ENCODE results near the gene RRAS. TPM values are rescaled to one million over a fixed set of nuclear protein-coding genes. Genes with fewer than 3 reads are reported as not detected.
A peak's percentile ranks its signal among the peaks of the same experiment; 100 is the strongest.

RRAS gene
- total RNA-seq, result 10 to 100 TPM; 11.3 to 13.5 TPM

- Mint-ChIP-seq H3K9me3 (no peaks in the 10 kb centered on the region), H3K27me3 (ENCODE audit: low read depth) (peaks cover 6% of the 10 kb centered on the region), H3K36me3 (ENCODE audit: insufficient read depth in 2 of 2) (peaks cover 1 to 2% of the 10 kb centered on the region in 2 donors), H3K4me1 (ENCODE audit: low read depth) (peaks cover 64% of the 10 kb centered on the region), H3K4me3 (peak within 1 kb of the TSS; percentile 99 to 100), H3K27ac (peak within 1 kb of the TSS; percentile 82)
- peak; percentile 67 to 70 for ATAC-seq (replicated peaks in 1 of 2)
- peak; percentile 100 for DNase-seq
Observed at GRCh38 chr19:49640113-49640898, at the start of gene RRAS. RRAS (minus strand) TSS chr19:49640143; CDS start chr19:49640098, 45 bp downstream.

DNA sequence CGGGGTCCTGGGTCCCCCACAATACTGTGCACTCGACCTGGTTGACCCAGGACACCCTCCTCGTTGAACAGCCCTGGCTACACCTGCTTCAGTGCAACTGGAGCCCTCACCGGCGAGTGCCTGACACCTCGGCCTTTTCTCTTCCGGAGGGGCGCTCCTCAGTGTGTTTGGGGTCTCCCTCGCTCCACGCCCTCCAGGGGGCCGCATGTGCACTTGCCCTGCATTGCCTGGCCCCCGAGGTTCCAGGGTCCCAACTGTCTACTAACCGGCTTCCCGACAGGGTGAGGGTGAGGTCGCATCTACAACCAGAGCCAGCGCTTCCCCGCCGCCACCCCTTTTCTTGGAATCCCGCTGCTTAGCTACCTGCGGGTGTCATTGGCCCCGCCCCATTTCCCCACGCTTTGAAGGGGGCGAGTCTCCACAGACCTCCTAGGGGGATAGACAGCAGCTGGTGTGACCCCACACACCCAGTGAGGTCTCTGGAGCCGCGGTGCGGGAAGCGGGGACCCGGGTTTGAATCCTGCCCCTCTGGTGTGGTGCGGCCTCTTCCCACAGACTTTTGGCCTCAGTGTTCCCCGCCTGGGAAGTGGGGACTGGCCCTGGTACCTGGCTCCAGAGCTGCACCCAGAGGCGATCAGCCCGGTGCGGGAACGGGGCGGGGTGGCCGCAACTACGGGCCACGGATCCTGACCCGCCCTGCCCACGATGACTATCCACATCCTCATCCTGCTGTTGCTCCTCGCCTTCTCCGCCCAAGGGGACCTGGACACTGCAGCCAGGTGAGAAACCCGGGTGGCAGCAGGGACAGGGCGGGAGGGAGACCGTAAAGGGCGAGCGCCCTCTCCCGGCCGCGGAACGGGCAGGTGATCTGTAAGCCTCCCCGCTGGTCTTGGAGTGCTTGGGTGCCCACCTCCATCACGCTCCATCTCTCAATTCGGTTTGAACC, 49.5 kb upstream of the RRAS start, which contains the start of gene ADM5:
Gene ADM5 (plus strand): TSS at position 462 of the 946 bp plus-strand sequence. CDS start 244 bp downstream, at position 706.
- peaks cover 5 to 13% of the 10 kb centered on the region in 2 donors for H3K36me3 Mint-ChIP-seq (ENCODE audit: insufficient read depth in 2 of 2)
- H3K9me3 Mint-ChIP-seq, result no peaks in the 10 kb centered on the region
- ATAC-seq (replicated peaks in 1 of 2), result peak; percentile 32 to 35
- DNase-seq, result peak; percentile 42 to 54
- peaks cover 13% of the 10 kb centered on the region for H3K27me3 Mint-ChIP-seq (ENCODE audit: low read depth)
- H3K4me1 Mint-ChIP-seq (ENCODE audit: low read depth), result peaks cover 28% of the 10 kb centered on the region
- H3K4me3 Mint-ChIP-seq, result peak within 1 kb of the TSS; percentile 84 to 93
- H3K27ac Mint-ChIP-seq, result no peak within 1 kb of the TSS

- Mint-ChIP-seq H3K36me3 (ENCODE audit: insufficient read depth in 2 of 2) (peaks cover 11 to 19% of the 10 kb centered on the region in 2 donors), H3K27me3 (ENCODE audit: low read depth) (peaks cover 13% of the 10 kb centered on the region), H3K9me3 (no peaks in the 10 kb centered on the region), H3K4me1 (ENCODE audit: low read depth) (peaks cover 28% of the 10 kb centered on the region), H3K27ac (no peak overlapping the region), H3K4me3 (no peak overlapping the region)
- no peak for DNase-seq
- no peak for ATAC-seq (replicated peaks in 1 of 2)
Observed at GRCh38 chr19:49688531-49689132, 48.7 kb upstream of the RRAS start.

- Mint-ChIP-seq H3K9me3 (no peaks in the 10 kb centered on the region), H3K4me1 (ENCODE audit: low read depth) (peaks cover 28% of the 10 kb centered on the region), H3K4me3 (no peak overlapping the region), H3K27me3 (ENCODE audit: low read depth) (peaks cover 13% of the 10 kb centered on the region), H3K27ac (no peak overlapping the region), H3K36me3 (ENCODE audit: insufficient read depth in 2 of 2) (peaks cover 11 to 22% of the 10 kb centered on the region in 2 donors)
- ATAC-seq (replicated peaks in 1 of 2) (no peak), DNase-seq (no peak)
Observed at GRCh38 chr19:49687566-49688316, 47.8 kb upstream of the RRAS start.

DNA sequence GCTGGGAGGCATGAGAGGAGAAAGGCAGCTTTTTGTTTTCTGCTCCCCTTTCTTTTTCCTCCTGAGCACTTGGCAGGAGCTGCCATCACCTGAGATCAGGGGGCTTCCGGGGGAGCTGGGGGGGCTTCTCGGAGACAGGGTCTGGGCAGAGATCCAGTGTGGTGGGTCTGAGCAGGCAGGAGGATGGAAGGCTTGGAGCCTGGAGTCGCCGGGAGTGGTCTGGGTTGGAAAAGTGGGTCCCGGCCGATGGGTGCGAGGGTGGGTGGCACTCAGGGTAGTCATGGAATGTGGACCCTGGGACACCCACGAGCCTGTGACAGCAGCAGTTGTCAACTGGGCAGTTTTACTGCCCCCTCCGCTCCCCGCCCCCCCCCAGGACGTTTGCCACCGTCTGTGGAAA, 47.2 kb upstream of the RRAS start:
- Mint-ChIP-seq H3K9me3 (no peaks in the 10 kb centered on the region), H3K27ac (no peak overlapping the region), H3K36me3 (ENCODE audit: insufficient read depth in 2 of 2) (peaks cover 14 to 26% of the 10 kb centered on the region in 2 donors), H3K27me3 (ENCODE audit: low read depth) (peaks cover 13% of the 10 kb centered on the region), H3K4me1 (ENCODE audit: low read depth) (peaks cover 30% of the 10 kb centered on the region), H3K4me3 (no peak overlapping the region)
- DNase-seq (no peak), ATAC-seq (replicated peaks in 1 of 2) (no peak)

DNA sequence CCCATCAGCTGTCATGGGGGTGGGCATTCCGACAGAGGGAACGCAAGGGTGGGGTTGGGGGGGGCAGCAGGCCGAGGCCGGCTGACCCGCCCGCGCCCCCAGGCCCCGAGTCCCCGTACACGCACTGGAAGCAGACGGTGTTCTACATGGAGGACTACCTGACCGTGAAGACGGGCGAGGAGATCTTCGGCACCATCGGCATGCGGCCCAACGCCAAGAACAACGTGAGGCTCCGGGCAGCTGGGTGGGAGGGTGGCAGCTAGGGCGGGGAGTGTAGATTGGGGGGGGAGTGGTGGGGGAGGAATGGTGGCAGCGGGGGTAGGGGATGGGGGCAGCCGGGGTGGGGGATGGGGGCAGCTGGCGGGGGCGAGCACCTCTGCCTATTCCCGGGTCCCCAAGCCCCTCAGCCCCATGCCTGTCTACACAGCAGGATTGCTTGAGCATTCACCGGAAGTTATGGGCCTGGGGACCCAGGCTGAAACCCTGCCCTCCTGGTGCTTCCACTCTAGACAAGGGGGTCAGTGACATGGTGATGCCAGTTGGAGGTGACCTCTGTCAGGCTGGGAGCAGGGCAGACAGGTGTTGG, 46.7 kb upstream of the RRAS start:
- Mint-ChIP-seq H3K4me1 (ENCODE audit: low read depth) (peaks cover 34% of the 10 kb centered on the region), H3K9me3 (no peaks in the 10 kb centered on the region), H3K36me3 (ENCODE audit: insufficient read depth in 2 of 2) (peaks cover 14 to 26% of the 10 kb centered on the region in 2 donors), H3K27ac (no peak overlapping the region), H3K4me3 (no peak overlapping the region), H3K27me3 (ENCODE audit: low read depth) (peaks cover 13% of the 10 kb centered on the region)
- no peak for DNase-seq
- no peak for ATAC-seq (replicated peaks in 1 of 2)

DNA sequence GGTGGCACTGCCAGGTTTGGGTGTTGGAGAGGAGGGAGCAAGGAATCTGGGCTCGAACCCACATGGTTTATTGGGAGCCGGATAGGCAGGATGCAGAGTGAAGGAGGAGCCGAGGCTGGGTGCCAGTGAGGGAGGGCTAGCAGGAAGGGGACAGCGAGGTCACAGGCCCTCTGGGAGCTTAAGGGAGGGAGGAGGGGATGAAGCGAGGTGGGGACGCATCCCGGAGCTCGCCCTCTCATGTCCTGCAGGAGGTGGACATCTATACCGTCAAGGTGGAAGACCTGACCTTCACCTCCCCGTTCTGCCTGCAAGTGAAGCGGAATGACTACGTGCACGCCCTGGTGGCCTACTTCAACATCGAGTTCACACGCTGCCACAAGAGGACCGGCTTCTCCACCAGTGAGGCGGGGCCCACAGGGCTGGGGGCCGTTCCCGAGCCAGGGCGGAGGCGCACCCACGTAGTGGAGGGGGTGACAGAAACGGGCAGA, 45.9 kb upstream of the RRAS start:
- H3K9me3 Mint-ChIP-seq, result no peaks in the 10 kb centered on the region
- DNase-seq (no peak), ATAC-seq (replicated peaks in 1 of 2) (no peak)
- H3K27me3 Mint-ChIP-seq (ENCODE audit: low read depth), result peaks cover 7% of the 10 kb centered on the region
- H3K4me1 Mint-ChIP-seq (ENCODE audit: low read depth), result peaks cover 31% of the 10 kb centered on the region
- H3K4me3 Mint-ChIP-seq, result no peak overlapping the region
- peaks cover 14 to 28% of the 10 kb centered on the region in 2 donors for H3K36me3 Mint-ChIP-seq (ENCODE audit: insufficient read depth in 2 of 2)
- H3K27ac Mint-ChIP-seq, result no peak overlapping the region

DNA sequence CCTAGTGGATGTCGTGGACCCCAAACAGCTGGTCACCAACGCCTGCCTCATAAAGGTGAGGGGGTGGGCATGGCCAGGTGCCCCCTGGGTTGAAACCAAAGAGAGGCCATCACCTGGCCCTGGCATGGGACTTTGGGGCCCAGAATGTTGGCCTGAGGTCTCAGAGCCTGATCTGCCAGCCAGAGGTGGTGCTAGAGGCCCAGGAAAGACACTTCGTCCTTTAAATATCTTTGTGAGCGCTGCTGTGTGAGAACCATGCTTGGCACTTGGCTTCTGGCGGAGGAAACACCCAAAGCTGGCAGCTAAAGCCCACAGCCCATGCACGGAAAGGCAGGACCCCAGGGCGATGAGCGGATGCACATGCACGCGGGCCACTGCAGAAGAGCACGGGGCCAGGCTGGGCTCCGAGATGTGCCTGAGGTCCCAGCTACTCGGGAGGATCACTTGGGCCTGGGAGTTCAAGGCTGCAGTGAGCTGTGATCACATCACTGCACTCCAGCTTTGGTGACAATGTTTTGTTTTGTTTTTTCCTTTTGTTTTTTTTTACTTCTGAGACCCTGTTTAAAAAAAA, 45.1 kb upstream of the RRAS start:
- ATAC-seq (replicated peaks in 1 of 2) (no peak), DNase-seq (no peak)
- Mint-ChIP-seq H3K27me3 (ENCODE audit: low read depth) (no peaks in the 10 kb centered on the region), H3K4me3 (no peak overlapping the region), H3K9me3 (no peaks in the 10 kb centered on the region), H3K4me1 (ENCODE audit: low read depth) (peaks cover 31% of the 10 kb centered on the region), H3K36me3 (ENCODE audit: insufficient read depth in 2 of 2) (peaks cover 11 to 30% of the 10 kb centered on the region in 2 donors), H3K27ac (no peak overlapping the region)

DNA sequence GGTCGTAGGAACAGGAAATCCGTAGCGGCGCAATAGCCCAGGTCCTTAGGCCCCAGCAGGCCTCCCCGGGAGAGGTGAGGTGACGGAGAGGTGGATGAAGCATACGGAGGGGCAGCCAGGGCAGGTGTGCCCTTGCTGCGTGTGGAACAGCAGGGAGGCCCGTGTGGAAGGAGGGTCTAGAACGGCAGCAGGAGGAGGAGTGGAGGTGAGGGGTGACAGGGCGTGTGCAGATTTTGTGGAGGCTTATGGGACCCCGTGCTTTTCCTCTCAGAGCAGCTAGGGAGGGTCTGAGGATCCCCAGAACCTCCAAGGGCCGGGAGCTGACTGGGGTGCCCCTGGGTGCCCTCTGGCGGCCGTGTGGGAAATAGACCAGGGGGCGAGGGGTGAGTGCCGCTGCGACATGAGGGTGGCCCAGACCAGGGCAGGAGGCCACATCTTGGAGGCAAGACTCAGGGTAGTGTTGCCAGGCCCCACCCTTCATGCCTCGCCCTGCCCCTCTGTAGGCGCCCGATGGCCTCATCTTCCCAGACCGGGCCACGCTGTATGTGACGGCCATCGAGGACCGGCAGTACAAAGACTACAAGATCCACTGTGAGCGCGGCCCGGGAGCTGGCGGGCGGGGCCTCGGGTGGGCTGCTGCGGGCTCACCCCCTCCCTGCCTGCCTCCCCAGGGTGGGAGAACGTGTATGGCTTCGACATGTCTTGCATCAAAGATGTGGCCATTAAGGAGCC, 44.5 kb upstream of the RRAS start:
- Mint-ChIP-seq H3K36me3 (ENCODE audit: insufficient read depth in 2 of 2) (peaks cover 11 to 28% of the 10 kb centered on the region in 2 donors), H3K27me3 (ENCODE audit: low read depth) (no peaks in the 10 kb centered on the region), H3K27ac (peak overlapping the region; percentile 44), H3K9me3 (no peaks in the 10 kb centered on the region), H3K4me1 (ENCODE audit: low read depth) (peaks cover 32% of the 10 kb centered on the region), H3K4me3 (no peak overlapping the region)
- ATAC-seq (replicated peaks in 1 of 2) (no peak), DNase-seq (no peak)

DNA sequence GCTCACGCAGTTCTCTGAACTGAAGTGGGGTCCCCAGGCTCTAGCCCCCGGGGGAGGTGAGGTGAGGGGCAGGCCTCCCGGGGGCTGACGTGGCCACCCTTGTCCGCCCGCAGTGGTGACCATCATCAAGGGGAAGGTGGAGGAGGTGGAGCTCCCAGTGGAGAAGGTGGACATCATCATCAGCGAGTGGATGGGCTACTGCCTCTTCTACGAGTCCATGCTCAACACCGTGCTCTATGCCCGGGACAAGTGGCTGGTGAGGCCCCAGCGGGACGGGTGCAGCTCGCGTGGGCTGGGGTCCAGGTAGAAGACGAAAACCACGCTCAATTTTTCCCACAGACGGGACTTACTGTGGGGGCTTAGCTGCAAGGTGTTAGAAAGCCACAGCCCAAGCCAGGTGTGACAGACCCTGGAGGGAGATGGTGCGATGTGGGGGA, 43.9 kb upstream of the RRAS start:
- no peak for ATAC-seq (replicated peaks in 1 of 2)
- Mint-ChIP-seq H3K4me1 (ENCODE audit: low read depth) (peaks cover 32% of the 10 kb centered on the region), H3K36me3 (ENCODE audit: insufficient read depth in 2 of 2) (peaks cover 11 to 28% of the 10 kb centered on the region in 2 donors)

GRCh38 chr19:49682274-49682673, 42.3 kb upstream of the RRAS start:
- ATAC-seq (replicated peaks in 1 of 2) (no peak), DNase-seq (no peak)
- no peaks in the 10 kb centered on the region for H3K9me3 Mint-ChIP-seq
- H3K27ac Mint-ChIP-seq, result no peak overlapping the region
- H3K36me3 Mint-ChIP-seq (ENCODE audit: insufficient read depth in 2 of 2), result peaks cover 9 to 26% of the 10 kb centered on the region in 2 donors
- no peaks in the 10 kb centered on the region for H3K27me3 Mint-ChIP-seq (ENCODE audit: low read depth)
- no peak overlapping the region for H3K4me3 Mint-ChIP-seq
- peaks cover 41% of the 10 kb centered on the region for H3K4me1 Mint-ChIP-seq (ENCODE audit: low read depth)

More for the DNA sequence above, 43.9 kb upstream of the RRAS start:
- Mint-ChIP-seq H3K27ac (peak overlapping the region; percentile 44), H3K27me3 (ENCODE audit: low read depth) (no peaks in the 10 kb centered on the region), H3K9me3 (no peaks in the 10 kb centered on the region), H3K4me3 (no peak overlapping the region)
- no peak for DNase-seq

Measured in activated T-cell treated with anti-CD3 and anti-CD28 coated beads, Interleukin-2, amount 50 U/mL, for 72 hours (primary cell).